ENCODE data around the gene GALNT6.

Gene GALNT6

DNA sequence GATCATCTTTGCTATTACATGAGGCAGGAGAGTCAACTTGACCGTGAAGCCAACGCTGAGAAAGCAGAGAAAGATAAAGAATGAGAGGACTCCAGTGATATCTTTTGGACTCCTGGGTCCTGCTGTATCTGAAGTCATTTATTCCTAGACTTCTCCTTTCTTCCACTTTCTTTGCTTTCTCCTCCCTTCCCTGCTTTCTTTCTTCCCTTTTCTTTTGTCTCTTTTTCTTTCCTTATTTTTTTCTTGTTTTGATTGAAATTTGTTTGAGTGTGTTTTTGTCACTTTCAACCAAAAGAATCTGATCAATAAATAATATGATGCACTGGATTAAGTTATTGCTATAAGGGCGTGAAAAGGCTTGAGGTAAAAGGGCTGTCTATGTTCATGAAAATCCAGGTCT lies 13.4 kb upstream of the GALNT6 start:
- no peak for FAIRE-seq

DNA sequence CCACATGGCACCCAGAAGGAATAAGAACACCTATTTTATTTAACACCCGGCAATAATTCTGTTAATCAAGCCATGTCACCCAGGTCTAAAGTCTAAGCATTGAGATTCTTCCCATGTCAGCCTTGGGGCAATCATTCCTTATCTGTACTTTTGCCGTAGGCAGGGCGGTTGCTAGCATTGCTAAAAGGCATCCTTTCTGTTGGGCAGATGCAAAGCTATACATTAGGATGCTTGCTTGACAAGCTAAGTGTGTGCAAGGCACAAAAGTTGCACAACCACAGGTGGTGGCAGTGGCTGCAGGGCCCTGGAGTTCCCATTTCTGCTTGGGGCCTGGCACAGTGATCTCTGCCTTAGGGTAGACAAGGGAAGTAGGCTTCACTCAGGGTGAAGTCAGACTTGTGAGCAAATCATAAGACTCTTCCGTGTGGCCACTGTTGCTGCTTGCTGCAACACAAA lies 12.5 kb upstream of the GALNT6 start:
- FAIRE-seq, result no peak

DNA sequence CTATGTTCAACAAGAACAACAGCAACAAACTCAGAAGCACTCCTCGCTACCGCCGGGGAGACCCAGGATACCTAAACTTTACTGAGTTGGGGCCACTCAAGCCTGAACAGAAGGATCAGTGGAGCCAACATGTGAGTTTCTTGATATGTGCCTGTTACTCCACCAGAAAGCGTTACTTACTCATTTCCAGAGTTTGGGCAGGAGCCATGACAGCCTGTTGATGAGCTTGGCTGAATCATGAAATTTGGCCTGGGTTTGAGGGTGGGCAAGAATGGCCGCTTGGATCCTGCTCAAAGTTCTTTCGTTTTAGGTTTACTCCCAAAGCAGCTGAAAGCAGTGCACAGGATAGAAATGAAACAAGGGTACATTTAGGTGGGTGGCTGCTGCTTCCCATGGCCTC lies 12.0 kb upstream of the GALNT6 start:
- no peak for FAIRE-seq

DNA sequence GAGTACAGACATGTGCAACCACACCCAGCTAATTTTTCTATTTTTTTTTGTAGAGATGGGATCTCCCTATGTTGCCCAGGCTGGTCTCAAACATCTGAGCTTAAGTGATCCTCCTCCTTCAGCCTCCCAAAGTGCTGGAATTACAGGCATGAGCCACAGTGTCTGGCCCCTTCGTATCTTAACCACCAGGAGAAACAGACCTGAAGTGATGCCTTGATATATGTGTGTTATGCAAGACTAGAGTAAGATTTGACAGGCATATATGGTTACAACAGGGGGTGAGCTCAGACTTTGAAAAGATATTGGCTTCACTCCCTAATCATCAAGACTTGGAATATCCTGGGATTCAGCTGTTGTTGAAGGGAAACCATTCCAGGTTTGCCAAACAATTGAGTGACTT lies 10.7 kb upstream of the GALNT6 start:
- no peak for FAIRE-seq

DNA sequence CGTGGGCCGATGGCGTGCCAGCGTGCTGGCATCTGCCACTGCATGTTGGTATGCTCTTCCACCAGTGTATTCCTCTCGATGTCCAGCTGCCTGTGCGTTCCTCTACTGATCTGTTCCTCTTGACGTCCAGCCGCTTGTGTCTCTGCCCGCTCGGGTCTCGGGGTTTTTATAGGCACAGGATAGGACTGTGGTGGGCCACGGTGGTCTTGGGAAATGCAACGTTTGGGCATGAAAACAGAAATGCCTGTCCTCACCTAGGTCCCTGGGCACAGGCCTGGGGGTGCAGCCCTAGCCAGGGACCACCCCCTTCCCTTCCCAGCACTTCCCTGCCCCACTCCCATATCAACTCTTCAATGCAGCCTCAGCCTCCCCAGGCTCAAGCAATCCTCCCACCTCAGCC lies 10.3 kb upstream of the GALNT6 start:
- no peak for FAIRE-seq

DNA sequence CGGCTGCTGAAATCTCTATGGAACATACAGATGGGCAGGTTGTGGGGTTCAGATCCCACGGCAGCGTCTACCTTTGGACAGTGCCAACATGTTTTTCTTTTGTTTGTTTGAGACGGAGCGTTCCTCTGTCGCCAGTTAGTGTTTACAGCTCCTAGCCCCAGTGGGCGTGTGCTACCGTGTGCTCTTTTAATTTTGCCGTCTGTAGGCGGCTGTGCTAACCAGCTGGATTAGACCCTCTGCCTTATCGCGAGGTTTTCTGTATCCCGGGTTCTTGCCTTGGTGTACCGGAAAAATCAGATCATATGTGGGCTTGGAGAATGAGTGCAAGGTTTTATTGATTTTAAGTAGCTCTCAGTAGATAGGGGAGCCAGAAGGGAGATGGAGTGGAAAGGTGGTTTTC lies 9.8 kb upstream of the GALNT6 start:
- no peak for FAIRE-seq

DNA sequence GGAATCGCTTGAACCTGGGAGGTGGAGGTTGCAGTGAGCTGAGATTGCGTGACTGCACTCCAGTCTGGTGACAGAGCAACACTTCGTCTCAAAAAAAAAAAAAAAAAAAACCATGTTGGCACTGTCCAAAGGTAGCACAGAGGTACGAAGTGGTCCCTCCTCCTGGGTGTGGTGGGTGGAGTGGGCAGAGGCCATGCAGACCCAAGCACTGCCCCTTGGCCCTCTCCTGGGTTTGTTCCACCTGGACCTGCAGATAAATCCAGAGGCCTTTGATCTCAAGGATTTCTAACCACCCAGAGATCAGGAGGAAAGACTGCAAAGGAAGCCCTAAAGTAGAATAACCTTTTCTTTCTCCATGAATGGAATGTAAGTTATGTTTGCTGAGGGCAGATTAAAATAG lies 8.7 kb upstream of the GALNT6 start:
- no peak for FAIRE-seq

DNA sequence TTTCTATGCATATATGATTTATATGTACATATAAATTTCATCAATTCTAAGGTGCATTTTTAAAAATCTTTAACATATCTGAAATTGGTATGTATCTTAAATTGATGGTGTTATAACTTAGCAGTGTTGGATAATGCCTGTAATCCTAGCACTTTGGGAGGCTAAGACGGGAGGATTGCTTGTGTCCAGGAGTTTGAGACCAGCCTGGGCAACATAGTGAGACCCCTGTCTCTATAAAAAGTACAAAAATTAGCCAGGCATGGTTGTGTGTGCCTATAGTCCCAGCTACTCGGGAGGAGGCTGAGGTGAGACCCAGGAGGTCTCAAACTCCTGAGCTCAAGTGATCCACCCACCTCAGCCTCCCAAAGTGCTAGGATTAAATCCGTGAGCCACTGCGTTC lies 6.5 kb upstream of the GALNT6 start:
- no peak for FAIRE-seq

DNA sequence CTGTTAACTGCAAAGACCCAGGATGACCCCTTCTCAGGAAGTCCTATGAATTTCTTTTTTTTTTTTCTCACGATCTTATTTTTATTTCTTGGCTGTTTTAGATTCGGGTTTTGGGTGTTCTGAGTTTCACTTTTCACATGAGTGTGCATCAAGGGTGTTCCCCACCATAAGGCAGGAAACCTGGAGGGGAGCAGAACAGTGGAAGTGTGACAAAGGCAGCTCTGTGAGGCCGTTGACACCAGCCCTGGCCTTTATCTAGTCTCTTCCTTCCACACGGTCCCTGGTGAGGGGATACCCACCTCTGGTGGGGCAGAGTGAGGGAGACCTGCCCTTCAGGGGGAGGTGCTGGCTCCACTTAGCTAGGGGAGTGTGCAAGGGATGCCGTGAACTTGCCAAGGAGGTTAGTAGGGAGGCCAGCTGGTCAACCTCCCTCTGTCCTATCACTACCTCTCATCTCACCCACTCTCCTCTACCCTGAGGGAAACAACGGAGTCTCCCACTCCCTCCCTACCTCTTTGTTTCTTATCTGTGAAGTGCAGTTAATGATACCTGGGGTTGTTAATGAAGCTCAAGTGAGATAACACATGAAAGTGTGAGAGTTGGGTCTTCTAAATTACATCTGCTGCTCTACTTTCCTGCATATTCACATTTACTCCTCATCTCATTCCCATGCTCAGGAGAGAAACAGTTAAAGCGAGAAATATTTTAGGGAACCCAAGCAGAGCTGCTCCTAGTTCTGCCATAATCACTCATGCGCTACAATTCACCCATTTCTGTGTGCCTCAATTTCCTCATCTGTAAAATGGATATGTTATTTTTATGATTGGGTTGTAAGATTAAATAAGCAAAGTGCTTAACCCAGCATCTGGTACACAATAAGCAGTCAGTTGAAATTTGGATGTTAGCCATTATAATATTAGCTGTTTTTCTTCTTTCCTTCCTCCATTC lies 4.4 kb upstream of the GALNT6 start:
- no peak for FAIRE-seq

DNA sequence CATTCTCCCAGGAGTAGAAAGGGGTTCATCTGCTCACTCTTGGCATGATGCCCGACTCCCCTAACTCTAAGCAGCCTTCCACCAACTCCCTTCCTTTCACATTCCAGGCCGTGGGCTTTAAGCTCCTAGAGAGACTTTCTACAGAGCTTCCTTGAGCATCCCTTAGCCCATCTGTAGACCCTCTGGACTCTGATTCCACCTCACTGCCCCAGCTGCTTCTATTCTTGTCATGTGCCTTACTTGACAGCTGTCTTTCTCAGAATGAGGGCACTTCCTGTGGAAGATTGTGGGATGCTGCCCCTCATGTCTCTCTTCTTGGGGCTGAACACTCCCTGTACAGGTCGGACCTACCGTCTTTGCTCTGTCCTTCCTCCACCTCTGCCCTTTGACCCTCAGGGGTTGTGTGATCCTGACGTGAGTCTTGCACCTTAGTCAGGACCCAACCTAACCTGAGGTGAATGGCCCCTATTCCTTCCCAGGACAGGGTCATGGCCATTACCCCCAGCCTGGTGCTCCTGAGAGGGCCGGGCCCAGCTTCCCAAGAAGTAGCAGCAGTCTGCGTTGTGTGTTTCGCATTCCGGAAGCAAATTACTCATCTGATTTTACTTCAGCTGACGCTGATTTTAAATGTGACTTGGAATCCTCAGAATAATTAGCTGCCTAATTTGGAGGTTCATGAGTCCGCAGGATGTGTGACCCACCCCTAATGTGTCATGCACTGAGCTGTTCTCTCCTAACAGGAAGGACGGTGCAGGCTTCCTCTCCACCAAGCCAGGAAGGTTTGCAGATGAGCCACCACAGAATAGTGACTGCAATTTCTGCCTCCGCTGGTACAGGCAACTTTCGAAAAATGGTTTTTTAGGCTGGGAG lies 2.7 kb upstream of the GALNT6 start:
- FAIRE-seq, result no peak

DNA sequence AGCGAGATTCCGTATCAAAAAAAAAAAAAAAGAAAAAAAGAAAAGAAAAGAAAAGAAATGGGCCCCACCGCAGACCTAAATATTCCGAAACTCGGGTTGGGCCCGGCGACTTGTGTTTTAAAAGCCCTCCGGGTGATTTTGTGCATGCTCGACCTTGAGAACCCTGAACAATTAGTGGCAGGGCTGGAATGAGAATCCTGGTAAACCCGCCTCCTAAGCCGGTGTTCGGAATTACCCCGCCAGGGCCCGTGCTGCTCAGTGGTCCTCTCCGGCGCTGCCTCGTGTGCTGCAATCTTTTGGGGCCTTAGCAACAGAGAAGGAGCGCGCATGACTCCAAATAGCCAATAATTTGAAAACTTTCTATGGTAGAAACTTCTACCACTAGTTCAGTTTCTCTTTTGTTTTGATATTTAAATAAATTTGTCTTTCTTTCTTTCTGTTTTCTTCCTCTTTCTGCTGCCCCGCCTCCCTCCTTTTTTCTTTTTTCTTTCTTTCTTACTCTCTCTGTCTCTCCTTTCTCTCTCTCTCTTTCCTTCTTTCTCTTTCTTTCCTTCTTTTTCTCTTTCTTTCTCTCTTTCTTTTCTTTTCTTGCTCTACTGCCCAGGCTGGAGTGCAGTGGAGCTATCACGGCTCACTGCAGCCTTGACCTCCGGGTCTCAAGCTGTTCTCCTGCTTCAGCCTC lies 1.5 kb upstream of the GALNT6 start:
- no peak for FAIRE-seq

DNA sequence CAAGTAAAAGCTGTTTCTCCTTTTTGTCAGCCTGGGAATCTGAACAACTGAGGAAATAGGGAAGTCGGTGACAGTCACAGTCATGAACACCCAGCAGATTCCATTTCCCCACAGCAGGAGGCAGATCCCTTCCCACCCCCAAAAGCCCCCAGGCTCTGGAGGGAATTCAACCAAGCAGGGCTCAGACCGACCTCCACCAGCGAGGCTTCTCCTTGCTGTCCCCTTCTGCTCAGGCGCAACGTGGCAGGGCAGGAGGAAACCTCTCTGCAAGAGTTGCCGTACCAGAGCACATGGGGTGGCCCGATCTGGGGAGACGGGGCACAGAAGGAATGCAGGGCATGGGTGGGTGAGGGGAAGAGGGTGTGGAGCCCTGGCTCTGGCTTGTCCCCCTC lies 319 bp downstream of the GALNT6 start:
- FAIRE-seq, result no peak

DNA sequence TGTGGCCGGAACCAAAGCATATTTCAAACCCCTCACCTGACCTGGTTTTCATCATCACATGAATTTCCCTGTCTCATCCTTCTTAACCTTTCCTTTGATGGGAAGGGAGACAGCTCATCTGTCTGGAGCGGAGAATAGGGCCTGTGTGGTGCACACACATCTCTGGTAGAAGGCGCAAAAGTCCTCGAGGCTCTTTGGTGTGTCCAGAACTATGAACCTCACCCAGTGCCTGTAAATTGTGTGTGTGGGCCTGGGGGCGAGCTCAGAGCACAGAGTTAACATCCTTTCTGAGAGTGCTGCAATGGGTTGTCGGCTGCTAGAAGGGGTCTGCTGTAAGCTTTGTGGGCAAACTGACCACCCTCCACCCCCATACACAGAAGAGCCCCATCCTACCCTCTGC lies 749 bp downstream of the GALNT6 start:
- no peak for FAIRE-seq

DNA sequence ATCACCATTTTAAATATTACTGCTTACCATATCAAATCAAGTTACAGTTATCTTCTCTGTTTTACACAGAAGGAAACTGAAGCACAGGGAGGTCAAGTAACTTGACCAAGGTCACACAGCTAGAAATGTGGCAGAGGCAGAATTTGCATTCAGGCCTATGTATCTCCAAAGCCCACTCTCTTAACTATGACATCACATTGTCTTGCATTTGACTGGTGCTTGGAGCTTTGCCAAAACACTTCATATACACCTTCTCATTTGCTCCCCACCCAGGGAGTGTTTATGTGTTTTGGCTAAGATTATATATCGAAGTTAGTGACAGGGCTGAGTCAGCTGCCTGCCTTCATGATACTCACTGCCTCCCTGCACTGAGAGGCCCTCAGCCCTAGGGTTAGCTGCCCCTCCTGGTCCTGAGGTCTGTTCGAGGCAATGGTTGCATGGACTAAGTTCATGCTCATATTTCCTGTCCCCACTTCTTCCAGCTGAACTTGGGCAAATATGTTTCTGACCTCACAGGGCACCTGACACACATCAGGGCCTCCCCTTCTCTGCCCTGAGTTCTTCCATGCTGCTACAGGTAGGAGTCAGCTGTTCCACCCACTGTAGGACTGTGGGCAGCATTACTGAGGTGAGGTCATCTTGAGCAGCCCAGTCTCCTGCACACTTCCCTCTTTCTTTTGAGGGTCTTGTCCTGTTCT lies 1.8 kb downstream of the GALNT6 start:
- FAIRE-seq, result no peak

DNA sequence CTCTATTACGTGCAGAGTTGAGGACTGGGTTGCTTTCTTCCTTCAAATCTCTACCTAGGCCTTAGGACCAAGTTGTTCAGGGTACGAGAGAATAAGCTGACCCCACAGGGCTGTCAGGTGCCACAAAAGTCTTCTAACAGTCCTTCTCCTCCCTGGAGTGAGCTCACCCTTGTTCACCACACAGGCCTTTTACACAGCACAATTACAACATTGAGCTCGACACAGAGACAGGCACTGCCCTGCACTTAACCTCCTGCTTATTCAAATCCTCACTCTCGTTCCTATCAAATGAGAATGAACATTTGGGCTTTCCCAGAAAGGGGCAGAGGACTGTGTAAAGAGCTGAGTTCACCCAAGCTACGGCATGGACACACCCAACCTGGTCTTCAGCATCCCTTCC lies 2.4 kb downstream of the GALNT6 start:
- FAIRE-seq, result no peak

DNA sequence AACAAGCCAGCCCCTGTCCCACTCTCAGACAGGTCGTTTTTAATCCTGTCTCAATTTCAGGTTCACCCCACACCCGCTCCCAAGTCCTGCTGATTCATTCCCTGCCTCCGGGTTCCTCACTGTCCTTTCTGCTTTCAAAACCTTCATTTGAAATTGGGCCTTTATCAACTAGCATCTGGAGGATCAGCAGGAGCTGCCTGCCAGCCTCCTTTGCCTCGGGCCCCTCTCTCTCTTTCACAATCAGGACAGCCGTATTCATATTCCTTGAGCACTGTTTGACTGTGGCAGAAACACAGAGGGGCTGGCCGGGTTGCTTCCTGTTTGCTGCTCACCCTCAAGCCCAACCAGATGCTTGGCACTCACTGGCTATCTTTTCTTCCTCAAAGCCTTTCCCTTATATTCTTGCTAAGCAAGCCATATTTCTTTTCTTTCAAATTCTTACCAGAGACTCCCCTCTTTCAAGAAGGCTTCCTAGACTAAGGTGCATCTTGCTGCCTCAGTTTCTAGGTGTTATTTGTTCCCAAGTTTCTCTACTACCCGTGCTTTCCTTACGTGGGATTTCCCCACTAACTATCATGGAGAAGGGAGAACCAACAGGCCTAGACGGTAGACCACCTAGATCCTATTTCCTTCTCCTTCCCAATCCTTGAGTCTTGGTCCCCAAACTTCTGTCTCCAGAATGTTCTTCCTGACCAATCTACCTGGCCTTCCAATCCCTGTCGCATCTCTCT lies 3.0 kb downstream of the GALNT6 start:
- FAIRE-seq, result no peak

DNA sequence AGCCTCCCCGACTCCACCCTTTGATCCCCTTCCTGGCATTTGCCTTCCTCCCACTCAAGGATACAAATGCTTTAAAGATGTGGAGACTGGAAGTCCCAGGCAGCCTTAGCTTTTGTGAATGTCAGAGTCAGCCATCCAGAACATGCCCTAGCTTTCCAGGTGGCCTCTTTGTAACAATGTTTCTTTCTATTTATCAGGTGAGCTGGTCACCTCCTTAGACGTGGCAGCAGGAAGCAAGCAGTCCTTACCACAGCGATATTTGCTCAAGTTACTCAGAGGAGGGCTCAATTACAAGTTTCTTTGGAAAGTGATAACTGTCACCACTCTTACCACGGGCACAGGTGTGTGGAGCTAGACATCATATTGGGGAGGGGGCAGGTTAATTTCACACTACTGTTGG lies 4.9 kb downstream of the GALNT6 start:
- no peak for FAIRE-seq

DNA sequence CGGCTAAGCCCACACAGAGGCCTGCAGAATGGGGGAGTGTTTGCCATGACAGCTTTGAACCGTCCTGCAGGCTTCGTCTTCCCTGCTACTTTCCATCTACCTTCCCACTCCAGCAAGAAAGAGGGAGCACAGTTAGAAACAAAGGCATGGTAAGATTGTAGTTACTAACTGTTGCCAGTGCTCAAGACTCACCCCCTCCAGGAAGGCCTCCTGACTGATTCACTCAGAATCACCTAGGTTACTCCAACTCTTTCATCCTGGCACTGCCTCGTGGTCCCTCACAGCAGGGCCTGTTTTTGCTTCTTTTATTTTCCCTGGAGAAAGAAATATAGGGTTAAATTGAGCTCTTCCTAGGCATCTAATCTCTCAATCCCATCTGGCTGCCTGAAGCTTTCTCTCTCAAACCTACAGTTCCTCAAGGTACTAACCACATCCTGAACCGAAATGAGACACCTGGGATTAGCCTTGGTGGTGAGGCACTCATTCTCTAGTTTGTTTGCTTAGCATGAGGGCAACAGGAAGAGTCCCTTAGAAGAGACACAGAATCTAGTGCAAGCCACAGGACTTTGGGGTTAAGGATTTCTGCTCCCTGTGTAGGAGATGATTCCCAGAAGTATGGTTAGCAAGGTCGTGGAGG lies 7.8 kb downstream of the GALNT6 start:
- no peak for FAIRE-seq

DNA sequence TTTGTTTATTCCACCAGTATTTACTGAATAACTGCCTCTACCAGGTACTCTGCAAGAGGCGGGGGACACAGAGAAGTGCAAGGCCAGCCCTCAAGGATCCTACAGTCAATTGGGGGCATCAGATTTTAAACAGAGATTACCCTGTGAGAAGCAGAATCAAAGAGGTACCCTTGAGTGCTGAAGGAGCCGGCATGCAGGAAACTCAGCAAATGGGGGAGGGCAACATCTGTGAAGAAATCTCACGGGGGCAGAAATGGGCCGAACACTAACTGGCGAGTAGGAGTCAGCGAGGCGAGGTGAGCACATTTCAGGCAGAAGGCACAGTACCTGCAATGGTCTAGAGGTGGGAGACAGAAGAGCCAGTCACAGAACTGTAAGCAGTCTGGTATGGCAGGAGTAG lies 9.0 kb downstream of the GALNT6 start:
- FAIRE-seq, result no peak

DNA sequence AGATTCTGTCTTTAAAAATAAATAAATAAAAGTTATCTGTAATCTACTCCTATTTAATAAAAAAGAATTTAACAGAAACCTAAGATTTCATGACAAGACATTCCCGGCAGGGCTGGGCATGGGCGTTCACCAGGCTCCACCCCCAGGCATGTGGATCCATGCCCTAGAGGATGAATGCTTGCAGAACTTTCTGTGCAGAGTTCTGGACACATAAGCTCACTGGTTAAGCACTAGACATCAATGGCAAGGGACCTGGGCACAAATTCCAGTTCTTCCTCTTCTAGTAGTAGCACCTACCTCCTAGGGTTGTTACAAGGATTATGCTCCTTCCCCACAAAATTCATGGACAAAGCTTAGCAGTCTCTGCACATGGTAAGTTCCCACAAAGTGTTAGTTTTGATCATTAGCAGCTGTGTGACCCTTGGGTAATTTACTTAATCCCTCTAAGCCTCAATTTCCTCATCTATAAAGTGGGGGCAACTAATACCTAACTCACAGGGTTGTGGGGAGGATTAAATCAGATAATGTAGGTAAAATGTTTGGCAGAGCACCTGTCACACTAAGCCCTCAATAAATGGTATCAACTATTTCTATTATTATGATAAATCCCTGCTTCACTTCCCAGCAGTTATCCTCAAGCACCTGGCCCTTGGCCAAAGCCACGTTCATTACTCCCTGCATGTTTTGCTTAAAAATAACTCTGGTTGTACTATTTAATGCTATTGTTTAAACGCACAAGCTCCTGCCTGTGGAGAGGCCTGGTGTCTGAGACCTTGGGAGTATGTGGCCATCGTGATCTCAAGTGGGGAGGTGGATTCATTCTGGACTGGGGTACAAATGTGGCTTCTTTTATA lies 9.8 kb downstream of the GALNT6 start:
- FAIRE-seq, result no peak

DNA sequence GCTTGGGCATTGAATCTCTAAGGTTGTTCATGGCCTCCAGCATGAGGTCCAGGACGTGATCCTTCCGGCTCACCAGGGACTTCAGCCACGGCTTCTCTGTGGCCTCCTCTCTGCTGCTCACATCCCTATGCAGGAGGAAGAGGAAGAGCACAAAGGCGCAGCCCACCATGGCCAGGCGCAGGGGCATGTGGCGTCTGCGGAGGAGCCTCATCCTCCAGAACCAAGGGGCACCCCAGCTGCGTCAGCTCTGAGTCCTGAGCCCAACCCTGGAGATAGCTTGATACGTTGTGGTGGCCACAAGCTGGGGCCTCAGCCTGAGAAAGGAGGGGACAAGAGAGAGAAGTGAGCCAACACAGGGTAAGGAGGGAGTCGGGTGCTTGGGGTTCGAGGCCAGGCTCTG lies 11.6 kb downstream of the GALNT6 start:
- no peak for FAIRE-seq
